HPDE6-E6E7 (cell line): ENCODE data around the gene KDM5C.

Experiments
- DNase-seq: peaks from one replicate; pipeline ENCODE4 v3.0.0; 2011; ENCODE audit warnings: missing footprints; ENCODE audit errors: extremely low spot score

KDM5C gene

GRCh38 chrX:53224860-53225797, at the start of gene KDM5C:
TSS of gene KDM5C (minus strand) at chrX:53225207. CDS start at chrX:53224889, 318 bp downstream.
- DNase-seq = peak; percentile 95

- DNase-seq = no peak
Measured at GRCh38 chrX:53272808-53273337, 47.9 kb upstream of the KDM5C start.

GRCh38 chrX:53269536-53270107, 44.6 kb upstream of the KDM5C start:
- no peak for DNase-seq

GRCh38 chrX:53268173-53268572, 43.2 kb upstream of the KDM5C start:
- DNase-seq = peak; percentile 70

GRCh38 chrX:53266914-53267313, 41.9 kb upstream of the KDM5C start:
- DNase-seq = no peak

- no peak for DNase-seq
Measured at GRCh38 chrX:53265771-53266574, 41.0 kb upstream of the KDM5C start.

GRCh38 chrX:53263597-53264094, 38.6 kb upstream of the KDM5C start:
- peak; percentile 69 for DNase-seq

GRCh38 chrX:53262918-53263394, 37.9 kb upstream of the KDM5C start:
- peak; percentile 36 for DNase-seq

GRCh38 chrX:53262189-53262917, 37.3 kb upstream of the KDM5C start:
- DNase-seq = no peak

GRCh38 chrX:53261355-53261972, 36.5 kb upstream of the KDM5C start:
- DNase-seq = no peak

GRCh38 chrX:53260836-53261235, 35.8 kb upstream of the KDM5C start:
- DNase-seq = no peak

- DNase-seq = no peak
Measured at GRCh38 chrX:53257670-53258423, 32.8 kb upstream of the KDM5C start.

- no peak for DNase-seq
Measured at GRCh38 chrX:53257166-53257565, 32.2 kb upstream of the KDM5C start.

GRCh38 chrX:53256446-53257041, 31.5 kb upstream of the KDM5C start:
- no peak for DNase-seq

- no peak for DNase-seq
Measured at GRCh38 chrX:53255738-53256191, 30.8 kb upstream of the KDM5C start.

GRCh38 chrX:53254570-53255461, 29.8 kb upstream of the KDM5C start:
- DNase-seq = no peak

- DNase-seq = no peak
Measured at GRCh38 chrX:53253293-53254020, 28.4 kb upstream of the KDM5C start.

- DNase-seq = no peak
Measured at GRCh38 chrX:53251307-53251706, 26.3 kb upstream of the KDM5C start.
